Activated naive CD4-positive, alpha-beta T cell treated with Interleukin-2 at 50 U/mL for 16 hours (primary cell): ENCODE data around the gene CNN2.

Source experiments
- DNase-seq: peaks from one replicate; pipeline ENCODE4 v3.0.0-alpha.2; 2020

The CNN2 gene

DNA sequence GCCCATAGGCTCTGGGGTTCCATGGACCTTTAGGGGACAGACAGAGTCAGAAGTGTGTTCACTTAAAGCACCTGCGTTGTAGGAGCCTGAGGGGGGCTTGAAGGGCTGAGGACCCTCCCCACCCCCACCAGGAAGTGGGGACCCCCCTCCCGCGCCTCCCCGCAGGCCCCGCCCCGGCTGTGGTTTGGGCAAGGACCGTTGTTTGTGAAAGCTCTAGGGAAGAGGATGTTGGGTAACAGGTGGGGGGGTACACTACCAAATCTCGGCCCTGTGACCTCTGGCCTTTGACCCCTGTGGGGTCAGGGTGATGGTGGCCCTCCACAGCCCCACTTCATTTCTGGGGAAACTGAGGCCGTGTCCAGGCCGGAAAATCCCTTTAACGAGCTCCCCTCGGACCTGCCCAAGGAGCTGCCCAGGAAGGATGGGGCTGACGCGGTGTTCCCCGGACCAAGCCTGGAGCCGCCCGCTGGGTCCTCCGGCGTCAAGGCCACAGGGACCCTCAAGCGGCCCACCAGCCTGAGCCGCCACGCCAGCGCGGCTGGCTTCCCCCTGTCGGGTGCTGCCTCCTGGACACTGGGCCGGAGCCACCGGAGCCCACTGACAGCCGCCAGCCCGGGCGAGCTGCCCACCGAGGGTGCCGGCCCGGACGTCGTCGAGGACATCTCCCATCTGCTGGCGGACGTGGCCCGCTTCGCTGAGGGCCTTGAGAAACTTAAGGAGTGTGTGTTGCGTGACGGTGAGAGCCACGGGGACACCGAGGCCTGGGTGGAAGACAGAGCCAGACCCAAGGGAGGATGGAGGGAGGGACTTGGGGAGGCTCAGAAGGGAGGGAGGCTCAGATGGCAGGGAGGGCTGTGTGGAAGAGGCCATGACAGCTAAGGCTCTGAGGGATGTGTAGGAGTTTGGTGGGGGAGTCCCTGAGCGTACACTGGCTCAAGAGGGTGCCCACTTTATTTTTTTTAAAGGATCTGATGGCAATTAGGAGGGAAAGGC, 41.9 kb downstream of the CNN2 start:
- peak; percentile 58 for DNase-seq

DNA sequence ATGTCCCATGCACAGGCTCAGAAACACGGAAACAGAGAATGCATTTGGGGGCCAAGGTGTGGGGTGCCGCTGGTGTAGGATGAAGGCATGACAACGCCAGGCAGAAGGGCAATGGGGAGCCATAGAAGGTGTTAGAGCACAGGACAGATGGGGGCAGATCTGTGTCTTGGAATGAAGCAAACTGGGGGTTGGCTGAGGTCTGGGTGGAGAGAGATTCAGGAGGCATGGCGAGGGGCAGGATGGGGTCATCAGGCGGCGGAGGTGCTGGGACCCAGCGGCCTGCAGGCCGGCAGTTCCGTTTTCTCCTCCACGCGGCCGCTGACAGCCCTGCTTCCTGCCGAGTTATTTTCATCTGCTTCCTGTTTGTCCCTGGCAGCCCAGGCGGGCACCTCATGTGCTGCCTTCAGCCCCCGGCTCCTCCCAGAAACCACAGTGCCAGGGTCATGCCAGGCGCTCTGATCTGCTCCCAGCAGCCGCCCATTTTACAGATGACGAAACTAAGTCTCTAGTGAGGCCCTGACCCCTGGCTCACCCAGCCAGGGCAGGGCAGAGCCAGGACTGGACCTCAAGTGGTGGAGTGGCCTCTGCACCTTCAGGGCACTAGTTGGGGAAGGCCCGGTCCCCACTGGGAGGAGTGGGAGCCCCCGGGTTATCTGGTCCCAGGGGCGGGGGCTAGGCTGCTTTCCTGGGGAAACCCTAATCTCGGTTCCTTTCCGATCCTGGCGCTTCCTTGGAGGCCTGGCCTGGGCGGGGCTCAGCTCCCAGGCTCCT, 42.8 kb downstream of the CNN2 start:
- DNase-seq = peak; percentile 64

DNA sequence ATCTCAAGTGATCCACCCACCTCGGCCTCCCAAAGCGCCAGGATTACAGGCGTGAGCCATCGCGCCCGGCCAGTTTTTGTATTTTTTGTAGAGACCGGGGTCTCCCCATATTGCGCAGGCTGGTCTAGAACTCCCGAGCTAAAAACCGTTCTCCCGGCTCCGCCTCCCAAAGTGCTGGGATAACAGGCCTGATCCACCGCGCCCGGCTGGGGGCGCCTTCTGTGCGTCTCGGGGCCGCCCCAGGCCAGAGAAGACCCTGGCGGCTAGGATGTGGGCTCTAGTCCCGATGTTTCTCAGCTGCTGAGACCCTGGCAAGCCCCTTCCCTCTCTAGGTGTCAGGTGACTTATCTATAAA, 44.1 kb downstream of the CNN2 start:
- DNase-seq = no peak

DNA sequence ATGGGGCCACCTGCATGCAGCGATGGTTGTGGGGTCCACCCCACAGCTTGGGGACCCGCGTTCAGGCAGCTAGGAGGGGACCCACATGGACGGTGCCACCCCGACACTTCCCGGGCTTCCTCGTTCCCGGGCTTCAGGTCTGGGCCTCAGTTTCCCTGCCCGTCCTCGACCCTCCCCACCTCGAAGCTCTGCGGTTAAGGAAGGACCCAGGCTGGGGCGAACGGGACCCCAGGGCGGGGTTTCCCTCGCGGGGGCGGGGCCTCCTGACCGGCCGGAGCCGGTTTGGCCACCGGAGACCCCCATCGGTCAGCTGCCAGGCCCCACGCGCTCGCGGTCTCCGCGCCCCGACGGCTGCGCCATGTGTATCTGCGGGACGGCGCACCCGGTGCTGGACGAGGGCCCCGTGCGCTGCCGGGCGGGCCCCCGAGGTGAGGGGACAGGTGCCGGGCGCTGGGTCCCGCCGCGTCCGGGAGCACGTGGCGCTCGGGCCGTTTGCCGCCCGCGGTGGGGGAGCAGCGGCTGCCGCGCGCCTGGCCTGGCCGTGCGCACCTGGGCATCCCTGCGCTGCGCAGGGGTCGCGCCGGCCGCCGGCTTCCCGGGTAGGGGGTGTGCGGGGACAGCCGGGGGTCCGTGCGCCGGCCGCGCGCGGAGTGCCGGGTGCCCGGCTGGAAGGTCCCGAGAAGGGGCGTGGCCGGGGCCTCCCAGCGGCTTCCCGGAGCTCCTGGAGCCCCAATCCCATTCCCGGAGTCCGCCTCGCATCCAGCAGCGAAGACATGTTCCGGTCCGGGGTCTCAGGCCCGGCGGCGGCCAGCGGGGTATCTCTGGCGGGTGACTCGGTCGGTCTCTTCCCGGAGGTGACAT, 44.8 kb downstream of the CNN2 start:
- DNase-seq = no peak

DNA sequence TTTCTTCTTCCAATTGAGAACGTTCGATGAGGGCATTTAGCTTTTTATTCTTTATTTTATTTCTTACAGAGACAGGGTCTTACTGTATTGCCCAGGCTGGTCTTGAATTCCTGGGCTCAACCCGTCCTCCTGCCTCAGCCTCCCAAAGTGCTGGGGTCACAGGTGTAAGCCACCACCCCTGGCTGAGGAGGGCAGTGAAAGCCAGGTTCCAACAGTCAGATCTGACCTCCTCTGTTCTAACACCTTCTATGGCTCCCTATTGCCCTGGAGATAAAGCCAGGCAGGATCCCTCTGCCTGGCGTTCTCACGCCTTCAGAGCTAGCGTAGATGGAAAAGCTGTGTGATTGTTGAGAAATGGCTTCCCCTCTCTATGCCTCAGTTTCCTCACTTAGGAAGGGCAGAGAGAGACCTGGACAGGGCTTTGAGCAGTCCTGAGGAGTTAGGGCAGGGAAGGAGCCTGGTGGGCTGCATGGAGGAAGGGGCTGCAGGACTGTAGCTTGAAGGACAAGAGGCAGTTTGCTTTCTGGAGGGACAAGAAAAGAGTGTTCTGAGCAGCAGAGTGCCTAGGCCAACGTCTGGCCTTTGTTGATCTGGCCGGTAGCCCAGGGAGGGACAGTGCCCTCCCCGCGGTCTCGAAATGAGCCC, 46.1 kb downstream of the CNN2 start:
- DNase-seq = no peak

DNA sequence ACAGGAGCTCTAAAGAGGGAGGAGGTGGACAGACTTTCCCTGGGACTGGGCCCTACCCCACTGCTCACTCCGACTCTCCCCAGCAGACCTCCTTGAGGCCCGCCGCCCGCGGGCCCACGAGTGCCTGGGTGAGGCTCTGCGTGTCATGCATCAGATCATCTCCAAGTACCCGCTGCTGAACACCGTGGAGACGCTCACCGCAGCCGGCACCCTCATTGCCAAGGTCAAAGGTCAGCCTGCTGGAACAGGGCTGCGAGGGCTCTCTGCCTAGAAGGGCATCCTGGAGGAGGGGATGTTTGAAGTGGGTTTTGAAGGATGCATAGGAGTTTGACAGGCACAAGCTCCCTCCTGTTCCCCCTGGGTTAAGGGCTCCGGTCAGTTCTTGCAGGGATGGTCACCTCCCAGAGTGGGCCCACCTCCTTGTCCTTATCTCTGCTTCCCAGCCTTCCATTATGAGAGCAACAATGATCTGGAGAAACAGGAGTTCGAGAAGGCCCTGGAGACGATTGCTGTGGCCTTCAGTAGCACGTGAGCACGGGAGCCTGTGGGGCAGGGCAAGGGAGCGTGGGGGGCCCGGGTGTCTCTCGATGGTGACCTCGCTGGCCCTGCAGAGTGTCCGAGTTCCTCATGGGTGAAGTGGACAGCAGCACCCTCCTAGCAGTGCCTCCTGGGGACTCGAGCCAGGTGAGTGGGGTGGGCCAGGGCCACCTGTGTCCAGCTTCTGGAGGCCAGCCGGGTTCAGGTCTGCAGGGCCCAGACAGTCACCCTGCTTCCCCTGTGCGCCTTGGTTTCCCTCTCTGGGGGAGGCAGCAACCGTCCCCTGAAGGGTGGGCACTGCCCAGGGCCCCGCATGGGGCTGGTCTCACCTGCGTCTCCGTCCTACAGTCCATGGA, 46.9 kb downstream of the CNN2 start:
- no peak for DNase-seq

DNA sequence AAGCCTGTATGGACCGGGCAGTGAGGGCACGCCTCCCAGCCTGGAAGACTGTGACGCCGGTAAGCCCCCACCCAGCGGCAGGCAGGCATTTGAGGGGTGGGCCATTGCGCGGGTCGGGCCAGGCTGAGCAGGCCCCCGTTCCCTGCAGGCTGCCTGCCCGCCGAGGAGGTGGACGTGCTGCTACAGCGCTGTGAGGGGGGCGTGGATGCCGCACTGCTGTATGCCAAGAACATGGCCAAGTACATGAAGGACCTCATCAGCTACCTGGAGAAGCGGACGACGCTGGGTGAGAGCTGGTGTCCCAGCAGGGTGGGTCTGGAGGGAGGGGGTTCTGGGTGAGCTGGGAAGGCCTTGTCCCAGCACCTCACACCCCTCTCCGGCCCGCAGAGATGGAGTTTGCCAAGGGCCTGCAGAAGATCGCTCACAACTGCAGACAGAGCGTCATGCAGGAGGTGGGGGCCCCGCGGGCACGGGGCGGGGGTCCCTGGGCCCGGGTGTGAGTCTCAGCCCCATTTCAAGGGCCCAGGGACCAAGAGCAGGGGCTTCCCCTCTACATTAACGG, 47.6 kb downstream of the CNN2 start:
- DNase-seq = no peak

DNA sequence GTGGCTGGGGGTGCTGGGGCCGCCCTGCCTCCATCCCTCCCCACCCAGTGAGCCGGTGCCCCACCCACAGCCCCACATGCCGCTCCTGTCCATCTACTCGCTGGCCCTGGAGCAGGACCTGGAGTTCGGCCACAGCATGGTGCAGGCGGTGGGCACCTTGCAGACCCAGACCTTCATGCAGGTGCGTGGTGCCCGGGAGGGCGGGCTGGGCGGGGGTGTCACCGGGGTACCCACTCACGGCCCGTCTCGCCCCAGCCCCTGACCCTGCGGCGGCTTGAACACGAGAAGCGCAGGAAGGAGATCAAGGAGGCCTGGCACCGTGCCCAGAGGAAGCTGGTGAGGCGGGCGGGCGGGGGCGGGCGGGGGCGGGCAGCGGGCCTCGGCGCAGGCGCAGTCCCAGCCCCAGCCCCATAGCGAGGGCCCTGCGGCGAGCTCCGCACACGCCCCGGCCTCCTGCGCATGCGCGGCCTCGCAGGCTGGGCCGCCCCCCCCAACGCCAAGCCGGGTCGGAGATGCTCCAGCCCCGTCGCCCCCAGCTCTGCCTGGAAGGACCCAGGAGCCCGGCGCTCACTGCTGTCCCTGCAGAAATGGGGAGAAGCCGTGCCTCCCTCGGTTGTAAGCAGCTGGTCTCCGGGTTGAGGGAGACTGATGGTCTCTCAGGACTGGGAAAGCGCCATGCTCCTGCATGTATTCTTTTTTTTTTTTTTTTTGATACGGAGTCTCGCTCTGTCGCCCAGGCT, 48.3 kb downstream of the CNN2 start:
- peak; percentile 84 for DNase-seq

DNA sequence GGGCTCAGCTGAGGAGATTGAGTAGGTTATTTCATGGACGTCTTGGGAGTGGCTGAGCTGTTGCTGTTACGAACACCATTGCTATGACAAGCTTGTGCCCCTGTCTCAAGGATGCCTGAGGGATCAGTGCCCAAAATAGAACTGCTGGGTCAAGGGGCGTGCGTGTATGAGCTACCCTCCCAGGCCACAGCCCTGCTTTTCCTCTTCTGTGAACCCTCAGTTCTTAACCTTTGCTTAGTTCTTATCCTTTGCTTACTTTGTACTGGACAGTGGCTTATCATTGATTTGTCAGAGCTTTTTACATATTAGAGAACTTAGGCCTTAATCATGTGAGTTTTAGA, 49.6 kb downstream of the CNN2 start:
- no peak for DNase-seq

DNA sequence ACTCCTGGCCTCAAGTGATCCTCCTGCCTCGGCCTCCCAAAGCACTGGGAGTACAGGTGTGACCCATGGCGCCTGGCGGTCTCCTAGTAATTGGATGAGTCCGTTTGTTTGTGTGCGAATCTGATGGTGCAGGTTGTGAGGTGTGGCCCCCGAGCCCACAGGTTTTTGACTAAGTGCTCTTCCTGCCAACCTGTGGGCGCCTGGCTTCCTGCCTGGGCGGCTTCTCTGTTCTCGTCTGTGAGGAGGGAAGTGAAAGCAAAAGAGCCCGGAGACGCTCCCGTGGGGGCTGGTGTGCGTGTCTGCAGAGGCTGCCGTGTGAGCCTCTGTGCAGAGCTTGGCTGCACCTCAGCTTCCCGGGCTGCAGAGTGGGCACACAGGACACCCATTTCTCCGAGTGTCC, 50.5 kb downstream of the CNN2 start:
- DNase-seq = peak; percentile 94

DNA sequence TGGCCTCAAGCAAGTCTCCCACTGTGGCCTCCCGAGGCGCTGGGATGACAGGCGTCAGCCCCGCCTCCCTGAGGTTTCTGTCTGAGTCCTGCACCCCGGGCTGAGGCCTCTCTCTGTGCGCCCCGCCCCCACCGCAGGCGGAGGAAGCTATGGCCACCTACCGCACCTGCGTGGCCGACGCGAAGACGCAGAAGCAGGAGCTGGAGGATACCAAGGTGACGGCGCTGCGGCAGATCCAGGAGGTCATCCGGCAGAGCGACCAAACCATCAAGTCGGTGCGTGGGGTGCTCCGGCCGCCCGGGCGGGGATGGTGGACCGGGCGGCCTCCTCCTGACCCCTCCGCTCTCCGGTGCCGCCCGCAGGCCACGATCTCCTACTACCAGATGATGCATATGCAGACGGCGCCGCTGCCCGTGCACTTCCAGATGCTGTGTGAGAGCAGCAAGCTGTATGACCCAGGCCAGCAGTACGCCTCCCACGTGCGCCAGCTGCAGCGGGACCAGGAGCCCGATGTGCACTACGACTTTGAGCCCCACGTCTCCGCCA, 53.2 kb downstream of the CNN2 start:
- peak; percentile 76 for DNase-seq

DNA sequence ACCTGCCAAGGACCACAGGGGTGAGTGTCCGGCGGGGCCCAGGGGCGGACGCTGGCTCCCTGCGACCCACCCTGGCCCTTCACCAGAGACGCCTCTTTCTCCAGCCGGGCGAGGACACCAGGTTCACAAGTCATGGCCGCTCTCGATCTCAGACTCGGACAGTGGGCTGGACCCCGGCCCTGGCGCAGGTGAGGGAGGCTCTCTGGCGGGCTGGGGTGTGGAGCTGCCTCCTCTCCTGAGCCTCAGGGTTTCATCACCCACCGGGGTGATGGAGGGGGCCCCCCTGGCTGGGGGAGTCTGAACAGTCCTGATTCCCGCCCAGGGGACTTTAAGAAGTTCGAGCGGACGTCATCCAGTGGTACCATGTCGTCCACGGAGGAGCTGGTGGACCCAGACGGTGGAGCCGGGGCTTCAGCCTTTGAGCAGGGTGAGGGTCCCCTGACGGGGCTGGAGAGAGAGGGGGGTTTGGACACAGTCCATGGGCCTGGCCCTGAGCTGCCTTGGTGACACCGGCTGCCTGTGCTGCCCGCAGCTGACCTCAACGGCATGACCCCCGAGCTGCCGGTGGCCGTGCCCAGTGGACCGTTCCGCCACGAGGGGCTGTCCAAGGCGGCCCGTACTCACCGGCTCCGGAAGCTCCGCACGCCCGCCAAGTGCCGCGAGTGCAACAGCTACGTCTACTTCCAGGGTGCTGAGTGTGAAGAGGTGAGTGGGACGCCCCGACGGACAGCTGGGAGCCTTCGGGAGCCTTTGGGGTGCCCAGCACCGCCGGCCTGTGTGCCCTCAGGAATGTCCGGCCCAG, 54.2 kb downstream of the CNN2 start:
- no peak for DNase-seq

DNA sequence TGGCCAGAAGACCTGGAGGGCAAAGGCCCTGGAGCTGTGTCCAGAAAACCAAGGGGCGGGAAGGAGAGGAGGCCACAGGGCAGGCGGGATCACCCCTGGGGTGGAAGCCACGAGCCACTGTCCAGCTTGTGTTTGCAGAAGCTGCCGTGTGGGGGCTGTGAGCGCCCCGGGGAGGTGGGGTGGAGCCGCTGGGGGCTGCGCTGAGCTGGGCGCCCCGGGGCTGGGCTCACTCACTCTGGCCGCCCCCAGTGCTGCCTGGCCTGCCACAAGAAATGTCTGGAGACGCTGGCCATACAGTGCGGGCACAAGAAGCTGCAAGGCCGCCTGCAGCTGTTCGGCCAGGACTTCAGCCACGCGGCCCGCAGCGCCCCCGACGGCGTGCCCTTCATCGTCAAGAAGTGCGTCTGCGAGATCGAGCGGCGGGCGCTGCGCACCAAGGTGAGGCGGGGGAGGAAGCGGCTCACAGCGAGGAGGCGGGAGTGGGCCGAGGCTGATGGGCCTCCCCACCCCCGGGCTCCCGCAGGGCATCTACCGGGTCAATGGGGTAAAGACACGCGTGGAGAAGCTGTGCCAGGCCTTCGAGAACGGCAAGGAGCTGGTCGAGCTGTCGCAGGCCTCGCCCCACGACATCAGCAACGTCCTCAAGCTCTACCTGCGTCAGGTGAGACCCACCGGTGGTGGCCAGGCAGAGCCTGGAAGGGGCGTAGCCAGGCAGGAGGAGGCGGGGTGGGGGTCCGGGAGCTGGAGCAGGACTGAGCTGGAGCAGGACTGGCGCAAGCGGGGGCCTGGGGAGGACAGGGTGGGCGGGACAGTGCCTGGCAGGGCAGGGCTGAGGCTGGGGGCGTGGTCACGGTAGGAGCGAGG, 55.1 kb downstream of the CNN2 start:
- DNase-seq = no peak

DNA sequence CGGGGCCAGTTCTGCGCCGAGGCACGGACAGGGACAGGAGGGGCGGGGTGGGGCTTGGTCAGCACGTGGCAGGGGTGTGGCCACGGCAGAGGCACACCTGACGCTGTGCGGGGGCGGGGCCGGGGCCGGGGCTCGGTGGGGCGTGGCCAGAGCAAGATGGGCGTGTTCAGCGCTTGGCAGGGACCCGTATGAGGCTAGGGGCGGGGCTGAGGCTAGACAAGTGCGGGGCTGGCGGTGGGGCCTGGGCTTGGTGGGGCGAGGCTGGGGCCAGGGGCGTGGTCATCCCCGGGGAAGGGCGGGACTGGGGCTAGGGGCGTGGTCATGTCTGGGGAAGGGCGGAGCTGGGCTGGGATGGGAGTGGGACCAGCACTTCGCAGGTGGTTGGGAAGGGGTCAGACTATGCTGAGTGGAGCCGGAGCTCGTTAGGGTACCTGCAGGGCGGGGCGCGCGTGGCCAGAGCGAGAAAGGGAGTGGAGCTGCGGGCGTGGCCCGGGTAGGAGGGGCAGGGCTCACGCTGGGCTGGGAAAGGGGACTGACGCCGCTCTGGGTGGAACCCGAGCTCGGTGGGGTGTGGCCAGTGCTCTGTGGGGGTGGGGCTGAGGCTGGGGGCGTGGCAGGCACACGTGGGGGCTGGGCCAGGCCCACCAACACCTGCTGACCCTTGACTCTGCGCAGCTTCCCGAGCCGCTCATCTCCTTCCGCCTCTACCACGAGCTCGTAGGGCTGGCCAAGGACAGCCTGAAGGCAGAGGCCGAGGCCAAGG, 55.9 kb downstream of the CNN2 start:
- DNase-seq = peak; percentile 72

DNA sequence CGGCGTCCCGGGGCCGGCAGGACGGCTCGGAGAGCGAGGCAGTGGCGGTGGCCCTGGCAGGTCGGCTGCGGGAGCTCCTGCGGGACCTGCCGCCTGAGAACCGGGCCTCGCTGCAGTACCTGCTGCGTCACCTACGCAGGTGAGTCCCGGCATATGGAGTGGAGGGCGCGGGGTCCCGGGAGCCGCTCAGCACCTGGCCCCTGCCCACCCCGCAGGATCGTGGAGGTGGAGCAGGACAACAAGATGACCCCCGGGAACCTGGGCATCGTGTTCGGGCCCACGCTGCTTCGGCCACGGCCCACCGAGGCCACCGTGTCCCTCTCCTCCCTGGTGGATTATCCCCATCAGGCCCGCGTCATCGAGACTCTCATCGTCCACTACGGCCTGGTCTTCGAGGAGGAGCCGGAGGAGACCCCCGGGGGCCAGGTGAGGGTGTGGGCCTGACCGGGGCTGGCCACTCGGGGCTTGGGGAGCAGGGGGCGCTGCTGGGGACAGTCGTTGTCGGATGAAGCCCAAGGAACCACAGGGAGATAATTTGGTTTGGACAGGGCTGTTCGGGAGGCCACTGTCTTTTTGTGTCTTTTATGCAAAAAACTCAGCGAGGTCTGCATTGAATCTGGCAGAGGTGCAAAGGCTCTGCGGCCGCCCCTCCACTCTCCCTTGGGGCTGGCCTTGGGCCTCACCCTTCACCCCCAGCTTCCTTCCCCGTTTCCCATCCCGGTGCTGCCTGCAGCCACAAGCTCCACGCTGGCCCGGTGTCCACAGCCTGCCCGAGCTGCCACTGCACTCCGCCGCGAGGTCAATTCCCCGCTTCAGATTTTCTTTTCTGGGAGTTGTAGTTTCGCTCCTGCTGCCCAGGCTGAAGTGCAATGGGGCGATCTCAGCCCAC, 56.8 kb downstream of the CNN2 start:
- DNase-seq = no peak
